PC-9 (cell line): ENCODE data around the gene CHST11. TPM values are rescaled to one million over a fixed set of nuclear protein-coding genes. Genes with fewer than 3 reads are reported as not detected.

Experiments
- BruUV-seq: library from RNA; stranded (reverse); fragments of 400-500 nt; replicated peaks from 2 replicates; lab custom pipeline; 2021; lab: Mats Ljungman, UMichigan
- CTCF ChIA-PET: fragments of 300-600 bp; sonication (Branson Sonifier 250); formaldehyde crosslinking; loops from one replicate; lab custom pipeline; 2022; ENCODE audit warnings: antibody characterized with exemption; lab: Charles Lee
- POLR2A ChIA-PET: fragments of 300-600 bp; sonication (Branson Sonifier 250); formaldehyde crosslinking; loops from one replicate; lab custom pipeline; 2022; ENCODE audit warnings: antibody characterized with exemption; ENCODE audit not compliant: unreplicated experiment; lab: Charles Lee
- DNase-seq, 2 experiments: peaks; one replicate each; pipeline versions ENCODE4 v3.0.0 to v3.0.0-alpha.2; 2015 to 2022; ENCODE audit warnings: mixed read lengths in 1 of 2
- H2AFZ ChIP-seq: fragments of 200-600 bp; sonication (generic); 2 replicates; pipeline ENCODE4 v1.8.1; 2017; ENCODE audit warnings: antibody characterized with exemption
- H3F3A ChIP-seq: fragments of 200-600 bp; sonication (generic); 2 replicates; pipeline ENCODE4 v1.8.1; 2017; ENCODE audit warnings: antibody characterized with exemption, mild to moderate bottlenecking, low read depth; ENCODE audit not compliant: insufficient read depth
- H3K27ac ChIP-seq: fragments of 200-600 bp; sonication (generic); 2 replicates; pipeline ENCODE4 v1.6.1; 2016; ENCODE audit warnings: mixed run types
- H3K27me3 ChIP-seq: fragments of 200-600 bp; sonication (generic); 2 replicates; pipeline ENCODE4 v1.6.1; 2016; ENCODE audit warnings: low read depth, mixed run types; ENCODE audit not compliant: insufficient read depth
- H3K36me3 ChIP-seq: fragments of 200-600 bp; sonication (generic); 2 replicates; pipeline ENCODE4 v1.6.1; 2016; ENCODE audit warnings: low read depth, mixed run types
- H3K4me1 ChIP-seq: fragments of 200-600 bp; sonication (generic); replicated peaks from 2 replicates; pipeline ENCODE4 v1.6.1; 2016; ENCODE audit warnings: mixed run types; ENCODE audit not compliant: insufficient read depth
- H3K4me2 ChIP-seq: fragments of 200-600 bp; sonication (generic); 2 replicates; pipeline ENCODE4 v1.6.1; 2017; ENCODE audit warnings: mixed run types
- H3K4me3 ChIP-seq: fragments of 200-600 bp; sonication (generic); 2 replicates; pipeline ENCODE4 v1.6.1; 2016; ENCODE audit warnings: mixed run types
- H3K79me2 ChIP-seq: fragments of 200-600 bp; sonication (generic); 2 replicates; pipeline ENCODE4 v1.6.1; 2017; ENCODE audit warnings: low read depth, mixed run types
- H3K9me2 ChIP-seq: fragments of 200-600 bp; sonication (generic); 2 replicates; pipeline ENCODE4 v1.8.1; 2017; ENCODE audit warnings: mild to moderate bottlenecking; ENCODE audit not compliant: insufficient read depth
- H3K9me3 ChIP-seq: fragments of 200-600 bp; sonication (generic); 2 replicates; pipeline ENCODE4 v1.8.1; 2016; ENCODE audit warnings: low read depth; ENCODE audit not compliant: insufficient read depth
- H4K20me1 ChIP-seq: fragments of 200-600 bp; sonication (generic); 2 replicates; pipeline ENCODE4 v1.8.1; 2017; ENCODE audit not compliant: insufficient read depth
- CTCF ChIP-seq: fragments of 200-600 bp; sonication (generic); conservative IDR thresholded peaks from 2 replicates; pipeline ENCODE4 v1.6.1; 2017; ENCODE audit warnings: mixed run types, antibody characterized with exemption, mild to moderate bottlenecking, moderate library complexity
- EZH2 ChIP-seq: fragments of 200-600 bp; sonication (generic); IDR thresholded peaks from 2 replicates; pipeline ENCODE4 v1.8.0; 2017; ENCODE audit warnings: antibody characterized with exemption, low read depth
- intact Hi-C: fragments of 100-400 bp; cut with micrococcal nuclease; formaldehyde crosslinking; loops from one replicate; pipeline ENCODE4 v1.10.0; 2022; ENCODE audit not compliant: unreplicated experiment
- total RNA-seq: library from RNA; stranded (reverse); gene quantifications from 2 replicates; pipeline ENCODE4 v1.2.3, GENCODE V29; 2021

CHST11 gene
- total RNA-seq, 1 experiment from 2014 or later = 39.9 TPM

- Histone ChIP-seq H3K9me2 (no peaks in the 10 kb centered on the region), H2AFZ (no peak overlapping the region), H3K4me1 (no peaks in the 10 kb centered on the region), H3K79me2 (peaks cover 49% of the 10 kb centered on the region), H3K36me3 (no peaks in the 10 kb centered on the region), H3K27me3 (no peaks in the 10 kb centered on the region), H3K9me3 (no peaks in the 10 kb centered on the region), H4K20me1 (peaks cover 4% of the 10 kb centered on the region; the same call in 1 of the 2 replicates), H3F3A (peaks cover 7% of the 10 kb centered on the region; the same call in 1 of the 2 replicates), H3K27ac (no peak overlapping the region), H3K4me2 (no peak overlapping the region), H3K4me3 (no peak overlapping the region)
- no peak for DNase-seq
- CTCF ChIA-PET = no interaction called here
- POLR2A ChIA-PET = no interaction called here
- TF ChIP-seq EZH2 (no peak), CTCF (no peak)
- intact Hi-C loops = no loop called here
- no TSS peak for BruUV-seq
Measured at GRCh38 chr12:104721936-104722335, 265.2 kb downstream of the CHST11 start.

- Histone ChIP-seq H3K4me3 (no peak overlapping the region), H3K4me1 (no peaks in the 10 kb centered on the region), H4K20me1 (peaks cover 4% of the 10 kb centered on the region; the same call in 1 of the 2 replicates), H2AFZ (no peak overlapping the region), H3K27me3 (no peaks in the 10 kb centered on the region), H3K9me3 (no peaks in the 10 kb centered on the region), H3K36me3 (no peaks in the 10 kb centered on the region), H3K27ac (no peak overlapping the region), H3K9me2 (no peaks in the 10 kb centered on the region), H3K4me2 (no peak overlapping the region), H3K79me2 (peaks cover 54% of the 10 kb centered on the region), H3F3A (peaks cover 13% of the 10 kb centered on the region; the same call in 1 of the 2 replicates)
- DNase-seq = no peak
- BruUV-seq = no TSS peak
- CTCF ChIA-PET = no interaction called here
- intact Hi-C loops = no loop called here
- POLR2A ChIA-PET = interaction anchor here (0.6 kb wide), 2 partner anchors 27 to 130 kb away, joined by 4 to 23 read pairs; no protein-coding TSS in a partner anchor
- TF ChIP-seq CTCF = no peak
- no peak for TF ChIP-seq EZH2
Measured at GRCh38 chr12:104722601-104723534, 266.1 kb downstream of the CHST11 start.

GRCh38 chr12:104723895-104724294, 267.1 kb downstream of the CHST11 start:
- TF ChIP-seq EZH2 (no peak), CTCF (no peak)
- Histone ChIP-seq H3K9me2 (no peaks in the 10 kb centered on the region), H3K4me2 (no peak overlapping the region), H3K36me3 (no peaks in the 10 kb centered on the region; the same call in 1 of the 2 replicates), H2AFZ (no peak overlapping the region), H4K20me1 (no peaks in the 10 kb centered on the region), H3K9me3 (no peaks in the 10 kb centered on the region), H3F3A (peaks cover 13% of the 10 kb centered on the region; the same call in 1 of the 2 replicates), H3K79me2 (peaks cover 62% of the 10 kb centered on the region), H3K27ac (no peak overlapping the region), H3K4me1 (no peaks in the 10 kb centered on the region), H3K4me3 (no peak overlapping the region), H3K27me3 (no peaks in the 10 kb centered on the region)
- DNase-seq = no peak
- CTCF ChIA-PET = no interaction called here
- BruUV-seq = no TSS peak
- intact Hi-C loops = no loop called here
- POLR2A ChIA-PET = interaction anchor here (0.6 kb wide), 2 partner anchors 26 to 129 kb away, joined by 4 to 23 read pairs; no protein-coding TSS in a partner anchor
